Spleen (tissue), 11 donors: Measurements from ENCODE around the gene ERC1. TPM values are rescaled to one million over a fixed set of nuclear protein-coding genes. Genes with fewer than 3 reads are reported as not detected.
"Not testable (repeated sequence)": the region's sequence is repeated elsewhere in the genome, so short reads cannot be mapped to it uniquely, and the experiment has no call there.

Source experiments
- DNase-seq: peaks from one replicate; pipeline ENCODE4 v3.0.0-alpha.2; 2020
- H3K27ac ChIP-seq, 8 donors: fragments of 200-600 bp; sonication (generic) in 7 of 8; 1 replicate in 4 of 8; 2 replicates in 4 of 8; pipeline versions ENCODE4 v1.5.0 to v1.8.0; 2016 to 2021; ENCODE audit warnings: inconsistent platforms in 4 of 8, mild to moderate bottlenecking in 4 of 8, moderate library complexity in 1 of 8
- H3K27me3 ChIP-seq, 7 donors: fragments of 200-600 bp; sonication (generic) in 6 of 7; replicated peaks in 1 of 7; 1 replicate in 4 of 7; 2 replicates in 3 of 7; pipeline versions ENCODE4 v1.5.0 to v1.8.0; 2016 to 2021; ENCODE audit warnings: inconsistent platforms in 3 of 7, mild to moderate bottlenecking in 1 of 7
- H3K36me3 ChIP-seq, 6 donors: fragments of 200-600 bp; sonication (generic) in 5 of 6; 1 replicate in 4 of 6; 2 replicates in 2 of 6; pipeline versions ENCODE4 v1.5.0 to v1.8.0; 2016 to 2021; ENCODE audit warnings: inconsistent platforms in 2 of 6
- H3K4me1 ChIP-seq, 6 donors: fragments of 200-600 bp; sonication (generic) in 5 of 6; 1 replicate in 3 of 6; 2 replicates in 3 of 6; pipeline versions ENCODE4 v1.5.0 to v1.8.0; 2016 to 2021; ENCODE audit warnings: inconsistent platforms in 3 of 6
- H3K4me3 ChIP-seq, 8 donors: fragments of 200-600 bp; sonication (generic) in 7 of 8; 1 replicate in 4 of 8; 2 replicates in 4 of 8; pipeline versions ENCODE4 v1.5.0 to v1.8.0; 2016 to 2021; ENCODE audit warnings: inconsistent platforms in 4 of 8, mild to moderate bottlenecking in 4 of 8, moderate library complexity in 2 of 8
- H3K9me3 ChIP-seq, 8 donors: fragments of 200-600 bp; sonication (generic) in 7 of 8; 1 replicate in 4 of 8; 2 replicates in 4 of 8; pipeline versions ENCODE4 v1.5.0 to v1.8.0; 2016 to 2021; ENCODE audit warnings: inconsistent platforms in 4 of 8
- CTCF ChIP-seq, 11 experiments: fragments of 200-600 bp in 7 of 11; fragments of 450-650 bp in 4 of 11; sonication (generic) in 4 of 11; IDR thresholded peaks in 8 of 11; conservative IDR thresholded peaks in 3 of 11; 1 replicate in 7 of 11; 2 replicates in 4 of 11; pipeline versions ENCODE4 v1.4.0 to v1.8.0; 2016 to 2021; ENCODE audit warnings: antibody characterized with exemption in 11 of 11, inconsistent platforms in 4 of 11, mild to moderate bottlenecking in 1 of 11
- POLR2A ChIP-seq, 3 donors: fragments of 450-650 bp; IDR thresholded peaks; one replicate each; pipeline ENCODE4 v1.5.1; 2017; ENCODE audit warnings: antibody characterized with exemption in 3 of 3, mild to moderate bottlenecking in 1 of 3
- POLR2AphosphoS5 ChIP-seq, 3 donors: sonication (generic); formaldehyde crosslinking; IDR thresholded peaks; one replicate each; pipeline ENCODE4 v1.5.1; 2017; ENCODE audit warnings: antibody characterized with exemption in 3 of 3
- WGBS, 5 donors: extraction: QIAGEN DNeasy Blood & Tissue Kit in 3 of 5; methylation state at CpG; one replicate each; pipeline versions ENCODE4 v1.1.5 to v1.1.7; 2013 to 2018; 5-methylcytosine and 5-hydroxymethylcytosine counted together
- intact Hi-C: fragments of 100-400 bp; cut with DNase I; formaldehyde crosslinking; loops from one replicate; pipeline ENCODE4 v1.15.0; 2023; ENCODE audit warnings: low total_unique reads
- polyA plus RNA-seq, 3 donors: library from polyadenylated mRNA; stranded (reverse); fragments of 200-250 nt; gene quantifications; one replicate each; pipeline ENCODE4 v1.2.1, GENCODE V29; 2013
- total RNA-seq, 7 donors: library from RNA; depleted of rRNA in 3 of 7; stranded (reverse); fragments of >200 nt in 3 of 7; fragmentation: NEBNext Ultra II Directional in 4 of 7; extraction: Animal tissue kit (Norgen Biotek cat#: 25700) in 4 of 7; gene quantifications; one replicate each; pipeline versions ENCODE4 v1.1.0 to v1.2.1, GENCODE V29; 2016 to 2021
- donor health status: healthy with polysubstance abuse.
- donor health status: DM: no; HTN: no; CAD: no; lungs with moderate emphysema.
- donor health status: DM: no; HTN: no; CAD: no.
- donor health status: Bipolar disorder and iron deficiency.
- donor health status: healthy.
- donor health status: DM: no; HTN: no; CAD: no.
- donor health status: DM: yes; HTN: yes; CAD: no.

Gene ERC1
- total and polyA plus RNA-seq, 10 donors = 1.2 to 73.4 (median 42.6) TPM

GRCh38 chr12:1310653-1311052, 319.6 kb downstream of the ERC1 start:
- no peaks in the 10 kb centered on the region for H3K27me3 ChIP-seq
- DNase-seq = no peak
- H3K4me3 ChIP-seq = no peak overlapping the region
- intact Hi-C loops = no loop called here
- no peak for TF ChIP-seq POLR2AphosphoS5 (IDR thresholded peaks at IDR 0.05)
- no peak for TF ChIP-seq CTCF (IDR thresholded peaks at IDR 0.05 in 8 of 11, conservative IDR thresholded peaks at IDR 0.05 in 3 of 11)
- TF ChIP-seq POLR2A (IDR thresholded peaks at IDR 0.05) = no peak
- H3K36me3 ChIP-seq = peaks cover 0 to 47% (median 0%) of the 10 kb centered on the region in 6 donors
- peaks cover 0 to 27% (median 13%) of the 10 kb centered on the region in 8 donors for H3K9me3 ChIP-seq
- H3K4me1 ChIP-seq = peaks cover 0 to 57% (median 29%) of the 10 kb centered on the region in 6 donors
- peak overlapping the region in 1 of 8 donors; percentile 85 for H3K27ac ChIP-seq
- 84 to 89% (median 87%) methylated on average over 4 of the region's 4 CpGs for WGBS, 5 donors

GRCh38 chr12:1311145-1311544, 320.1 kb downstream of the ERC1 start:
- WGBS, 5 donors = 88 to 98% (median 95%) methylated on average over 1 of the region's 1 CpG
- Histone ChIP-seq H3K9me3 (peaks cover 0 to 27% (median 13%) of the 10 kb centered on the region in 8 donors), H3K27ac (no peak overlapping the region), H3K27me3 (no peaks in the 10 kb centered on the region), H3K36me3 (peaks cover 0 to 52% (median 0%) of the 10 kb centered on the region in 6 donors), H3K4me1 (peaks cover 0 to 52% (median 24%) of the 10 kb centered on the region in 6 donors), H3K4me3 (no peak overlapping the region)
- TF ChIP-seq CTCF (IDR thresholded peaks at IDR 0.05 in 8 of 11, conservative IDR thresholded peaks at IDR 0.05 in 3 of 11) (no peak), POLR2AphosphoS5 (IDR thresholded peaks at IDR 0.05) (no peak), POLR2A (IDR thresholded peaks at IDR 0.05) (no peak)
- intact Hi-C loops = no loop called here
- DNase-seq = no peak

GRCh38 chr12:1313906-1314305, 322.9 kb downstream of the ERC1 start:
- peaks cover 0 to 36% (median 14%) of the 10 kb centered on the region in 6 donors for H3K4me1 ChIP-seq
- H3K9me3 ChIP-seq = peaks cover 0 to 31% (median 13%) of the 10 kb centered on the region in 8 donors
- peaks cover 0 to 55% (median 0%) of the 10 kb centered on the region in 6 donors for H3K36me3 ChIP-seq
- H3K27ac ChIP-seq = peak overlapping the region in 1 of 8 donors; percentile 4
- TF ChIP-seq POLR2A (IDR thresholded peaks at IDR 0.05) = no peak
- no peak for TF ChIP-seq POLR2AphosphoS5 (IDR thresholded peaks at IDR 0.05)
- no peak for TF ChIP-seq CTCF (IDR thresholded peaks at IDR 0.05 in 8 of 11, conservative IDR thresholded peaks at IDR 0.05 in 3 of 11)
- 93 to 100% (median 96%) methylated on average over 2 of the region's 2 CpGs for WGBS, 5 donors
- H3K27me3 ChIP-seq = no peaks in the 10 kb centered on the region
- intact Hi-C loops = no loop called here
- DNase-seq = no peak
- no peak overlapping the region for H3K4me3 ChIP-seq

GRCh38 chr12:1314523-1314922, 323.5 kb downstream of the ERC1 start:
- Histone ChIP-seq H3K36me3 (peaks cover 0 to 55% (median 0%) of the 10 kb centered on the region in 6 donors), H3K27ac (no peak overlapping the region), H3K4me3 (no peak overlapping the region), H3K9me3 (peaks cover 0 to 31% (median 13%) of the 10 kb centered on the region in 8 donors), H3K27me3 (no peaks in the 10 kb centered on the region), H3K4me1 (peaks cover 0 to 36% (median 14%) of the 10 kb centered on the region in 6 donors)
- no peak for DNase-seq
- intact Hi-C loops = no loop called here
- WGBS, 5 donors = 56 to 100% (median 96%) methylated on average over 1 of the region's 1 CpG
- TF ChIP-seq POLR2AphosphoS5 (IDR thresholded peaks at IDR 0.05) = no peak
- no peak for TF ChIP-seq POLR2A (IDR thresholded peaks at IDR 0.05)
- TF ChIP-seq CTCF (IDR thresholded peaks at IDR 0.05 in 8 of 11, conservative IDR thresholded peaks at IDR 0.05 in 3 of 11) = no peak

- intact Hi-C loops, DNase-seq, H3K27me3 ChIP-seq, H3K27ac ChIP-seq, H3K4me3 ChIP-seq: not testable (repeated sequence)
- Histone ChIP-seq H3K36me3 (peaks cover 0 to 45% (median 0%) of the 10 kb centered on the region in 6 donors), H3K4me1 (peaks cover 0 to 20% (median 11%) of the 10 kb centered on the region in 6 donors), H3K9me3 (peaks cover 0 to 31% (median 13%) of the 10 kb centered on the region in 8 donors)
- 92 to 98% (median 97%) methylated on average over 5 of the region's 5 CpGs for WGBS, 5 donors
These were observed 326.0 kb downstream of the ERC1 start for GRCh38 chr12:1316991-1317390.
